Measurements from ENCODE around the gene TMEM140. TPM values are rescaled to one million over a fixed set of nuclear protein-coding genes. Genes with fewer than 3 reads are reported as not detected.

Gene TMEM140
- total RNA-seq, 4 donors from 2014 or later: 9.3 to 21.8 (median 16.0) TPM

- Histone ChIP-seq H3K4me3 (no peak overlapping the region), H3K4me1 (no peaks in the 10 kb centered on the region), H3K9me3 (peaks cover 0 to 46% (median 0%) of the 10 kb centered on the region in 3 donors), H3K27ac (no peak overlapping the region), H3K36me3 (peaks cover 0 to 70% of the 10 kb centered on the region in 2 donors), H3K27me3 (no peaks in the 10 kb centered on the region)
- no peak for TF ChIP-seq POLR2A (IDR thresholded peaks at IDR 0.05)
- TF ChIP-seq CTCF (IDR thresholded peaks at IDR 0.05): no peak
- TF ChIP-seq EP300 (IDR thresholded peaks at IDR 0.05): no peak
- no peak for TF ChIP-seq POLR2AphosphoS5 (IDR thresholded peaks at IDR 0.05)
- WGBS, 2 donors (ENCODE audit: low coverage in 1 of 2): 75 to 86% methylated on average over 3 of the region's 3 CpGs
- ATAC-seq: no peak
These were observed 33.5 kb downstream of the TMEM140 start for GRCh38 chr7:135181261-135181928.

- no peak for ATAC-seq
- Histone ChIP-seq H3K36me3 (peaks cover 0 to 77% of the 10 kb centered on the region in 2 donors), H3K4me1 (no peaks in the 10 kb centered on the region), H3K4me3 (no peak overlapping the region), H3K9me3 (peaks cover 0 to 46% (median 0%) of the 10 kb centered on the region in 3 donors), H3K27me3 (no peaks in the 10 kb centered on the region), H3K27ac (no peak overlapping the region)
- TF ChIP-seq POLR2AphosphoS5 (IDR thresholded peaks at IDR 0.05) (no peak), CTCF (IDR thresholded peaks at IDR 0.05) (no peak), EP300 (IDR thresholded peaks at IDR 0.05) (no peak), POLR2A (IDR thresholded peaks at IDR 0.05) (no peak)
- WGBS, 2 donors (ENCODE audit: low coverage in 1 of 2): 88 to 98% methylated on average over 5 to 6 of the region's 31 CpGs
These were observed 34.2 kb downstream of the TMEM140 start for GRCh38 chr7:135181929-135182678.

- ATAC-seq: no peak
- Histone ChIP-seq H3K27ac (no peak overlapping the region), H3K27me3 (no peaks in the 10 kb centered on the region), H3K4me3 (no peak overlapping the region), H3K36me3 (peaks cover 0 to 85% of the 10 kb centered on the region in 2 donors), H3K4me1 (no peaks in the 10 kb centered on the region), H3K9me3 (peaks cover 0 to 46% (median 0%) of the 10 kb centered on the region in 3 donors)
- TF ChIP-seq POLR2A (IDR thresholded peaks at IDR 0.05) (no peak), CTCF (IDR thresholded peaks at IDR 0.05) (no peak), POLR2AphosphoS5 (IDR thresholded peaks at IDR 0.05) (no peak), EP300 (IDR thresholded peaks at IDR 0.05) (no peak)
- 94 to 98% methylated on average over 5 to 6 of the region's 7 CpGs for WGBS, 2 donors (ENCODE audit: low coverage in 1 of 2)
These were observed 35.6 kb downstream of the TMEM140 start for GRCh38 chr7:135183478-135183877.

DNA sequence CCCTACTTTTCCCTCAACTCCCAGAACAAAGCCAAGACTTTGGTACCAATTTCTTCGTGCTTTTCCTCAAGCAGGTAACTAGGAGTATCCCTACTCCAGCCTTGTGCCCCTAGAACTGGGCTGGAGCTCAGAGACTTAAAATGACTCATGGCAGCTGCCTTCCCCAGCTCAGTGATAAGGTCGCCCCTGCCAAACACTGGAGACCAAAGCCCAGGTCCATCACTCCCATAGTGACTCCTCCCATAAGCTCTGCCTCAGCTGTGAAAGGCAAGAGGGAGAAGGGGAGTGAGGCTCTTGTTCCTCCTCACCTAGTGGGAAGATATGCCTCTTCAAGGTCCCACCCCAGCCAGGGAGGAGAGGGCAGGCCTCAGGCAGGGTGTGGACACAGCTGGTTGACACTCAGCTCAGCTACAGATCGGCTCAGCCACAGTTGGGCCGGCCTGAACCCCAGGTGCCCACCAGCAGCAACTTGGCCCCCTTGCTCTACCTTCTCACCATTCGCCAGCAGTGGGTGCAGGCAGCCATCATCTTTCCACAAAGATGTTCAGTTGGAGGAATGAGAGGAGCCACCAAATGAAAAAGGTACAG, 36.5 kb downstream of the TMEM140 start:
- no peak for ATAC-seq
- Histone ChIP-seq H3K27ac (no peak overlapping the region), H3K36me3 (peaks cover 0 to 94% of the 10 kb centered on the region in 2 donors), H3K4me3 (no peak overlapping the region), H3K4me1 (peaks cover 0 to 6% (median 2%) of the 10 kb centered on the region in 3 donors), H3K27me3 (no peaks in the 10 kb centered on the region), H3K9me3 (peaks cover 0 to 44% (median 0%) of the 10 kb centered on the region in 3 donors)
- TF ChIP-seq CTCF (IDR thresholded peaks at IDR 0.05) (no peak), POLR2AphosphoS5 (IDR thresholded peaks at IDR 0.05) (no peak), POLR2A (IDR thresholded peaks at IDR 0.05) (no peak), EP300 (IDR thresholded peaks at IDR 0.05) (no peak)
- WGBS, 2 donors (ENCODE audit: low coverage in 1 of 2): 89% methylated on average over 1 of the region's 5 CpGs; no CpG with 5 or more reads in 1 of the 2 donors

Measured in gastroesophageal sphincter (tissue), 4 donors.